B cell (primary cell): ENCODE measurements around the gene PRDM15.

Experiments used
- EZH2 ChIP-seq: IDR thresholded peaks from 2 replicates; pipeline ENCODE4 v1.6.1; 2012; ENCODE audit warnings: borderline replicate concordance, low read depth, mild to moderate bottlenecking, moderate library complexity, low read length; ENCODE audit not compliant: insufficient read depth, poor library complexity, severe bottlenecking
- TF ChIP-seq, protein P1 (sequence below): fragments of 200-600 bp; IDR thresholded peaks from one replicate; pipeline ENCODE4 v1.8.0; 2022; ENCODE audit warnings: antibody characterized with exemption, mild to moderate bottlenecking

DNA sequence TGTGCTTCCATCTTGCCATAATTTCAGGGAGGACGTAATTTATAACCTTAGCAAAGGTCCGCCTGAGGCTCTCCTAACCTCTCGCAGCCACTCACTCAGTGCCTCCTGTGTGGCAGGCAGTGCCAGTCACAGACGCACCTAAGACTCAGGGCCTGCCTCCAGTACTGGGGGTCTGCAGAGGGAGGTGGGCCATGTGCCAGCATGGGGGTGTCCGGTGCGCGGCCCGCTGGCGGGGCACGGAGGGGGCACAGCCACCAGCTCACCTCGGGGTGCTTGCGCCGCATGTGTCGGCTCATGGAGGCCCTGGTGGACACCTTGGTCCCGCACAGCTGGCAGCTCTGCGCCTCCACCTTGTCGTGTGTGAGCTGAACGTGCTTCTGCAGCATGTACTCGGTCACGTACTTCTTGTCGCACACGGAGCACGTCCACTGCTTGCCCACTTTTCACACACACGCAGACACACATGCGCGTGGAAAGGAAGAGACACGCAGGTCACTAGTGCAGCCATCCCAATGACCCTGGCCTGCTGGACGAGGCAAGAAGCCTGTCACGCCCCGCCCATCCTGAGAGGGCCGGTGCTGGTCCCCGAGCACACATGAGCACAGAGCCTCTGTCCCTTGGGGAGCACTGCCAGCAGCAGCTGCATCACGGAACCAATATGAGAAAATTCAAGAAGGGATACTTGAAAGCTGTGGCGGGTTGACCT is 69.1 kb downstream of the PRDM15 start:
- TF ChIP-seq, protein P1, sequence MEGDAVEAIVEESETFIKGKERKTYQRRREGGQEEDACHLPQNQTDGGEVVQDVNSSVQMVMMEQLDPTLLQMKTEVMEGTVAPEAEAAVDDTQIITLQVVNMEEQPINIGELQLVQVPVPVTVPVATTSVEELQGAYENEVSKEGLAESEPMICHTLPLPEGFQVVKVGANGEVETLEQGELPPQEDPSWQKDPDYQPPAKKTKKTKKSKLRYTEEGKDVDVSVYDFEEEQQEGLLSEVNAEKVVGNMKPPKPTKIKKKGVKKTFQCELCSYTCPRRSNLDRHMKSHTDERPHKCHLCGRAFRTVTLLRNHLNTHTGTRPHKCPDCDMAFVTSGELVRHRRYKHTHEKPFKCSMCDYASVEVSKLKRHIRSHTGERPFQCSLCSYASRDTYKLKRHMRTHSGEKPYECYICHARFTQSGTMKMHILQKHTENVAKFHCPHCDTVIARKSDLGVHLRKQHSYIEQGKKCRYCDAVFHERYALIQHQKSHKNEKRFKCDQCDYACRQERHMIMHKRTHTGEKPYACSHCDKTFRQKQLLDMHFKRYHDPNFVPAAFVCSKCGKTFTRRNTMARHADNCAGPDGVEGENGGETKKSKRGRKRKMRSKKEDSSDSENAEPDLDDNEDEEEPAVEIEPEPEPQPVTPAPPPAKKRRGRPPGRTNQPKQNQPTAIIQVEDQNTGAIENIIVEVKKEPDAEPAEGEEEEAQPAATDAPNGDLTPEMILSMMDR: no peak
- no peak for TF ChIP-seq EZH2
